B cell (primary cell): ENCODE data around the gene SRXN1. TPM values are rescaled to one million over a fixed set of nuclear protein-coding genes. Genes with fewer than 3 reads are reported as not detected.

Experiments
- ATAC-seq: fragments of 200-7000 bp; cut with Tn5 transposase; one replicate; pipeline ENCODE4 v1.10.0; 2021; ENCODE audit warnings: low read depth, mild to moderate bottlenecking, moderate number of reproducible peaks, moderate library complexity
- CTCF ChIA-PET: fragments of 350-600 bp; sonication (Branson Sonifier 250); formaldehyde crosslinking; loops from one replicate; lab custom pipeline; 2021; ENCODE audit warnings: antibody characterized with exemption, inconsistent platforms; lab: Charles Lee
- POLR2A ChIA-PET: fragments of 350-600 bp; sonication (Branson Sonifier 250); formaldehyde crosslinking; loops from one replicate; lab custom pipeline; 2021; ENCODE audit warnings: antibody characterized with exemption; lab: Charles Lee
- DNase-seq: peaks from one replicate; pipeline ENCODE4 v3.0.0; 2013
- H2AFZ ChIP-seq: 2 replicates; pipeline ENCODE4 v1.6.1; 2012; ENCODE audit warnings: mild to moderate bottlenecking, low read depth, low read length; ENCODE audit not compliant: insufficient read depth, poor library complexity, severe bottlenecking
- H3K27ac ChIP-seq, 2 donors: 1 replicate in 1 of 2; 2 replicates in 1 of 2; pipeline ENCODE4 v1.5.1; 2012 to 2013; ENCODE audit warnings: low read length in 2 of 2, mild to moderate bottlenecking in 2 of 2, moderate library complexity in 1 of 2
- H3K27me3 ChIP-seq, 4 experiments: fragments of 200-600 bp in 1 of 4; sonication (generic) in 1 of 4; replicated peaks in 1 of 4; 1 replicate in 2 of 4; 2 replicates in 2 of 4; pipeline versions ENCODE4 v1.6.1 to v1.7.0; 2013 to 2016; ENCODE audit warnings: low read length in 3 of 4, mild to moderate bottlenecking in 2 of 4, mixed read lengths in 1 of 4, moderate library complexity in 1 of 4; ENCODE audit not compliant: insufficient read depth in 4 of 4, control insufficient read depth in 3 of 4; ENCODE audit errors: control extremely low read depth in 1 of 4
- H3K36me3 ChIP-seq, 2 experiments: replicated peaks in 1 of 2; 1 replicate in 1 of 2; 2 replicates in 1 of 2; pipeline versions ENCODE4 v1.6.1 to v1.7.1; 2013; ENCODE audit warnings: low read length in 1 of 2; ENCODE audit not compliant: insufficient read depth in 2 of 2, control insufficient read depth in 1 of 2; ENCODE audit errors: control extremely low read depth in 1 of 2, extremely low read depth in 1 of 2
- H3K4me1 ChIP-seq, 2 donors: fragments of 200-600 bp in 1 of 2; sonication (generic) in 1 of 2; 1 replicate in 1 of 2; 2 replicates in 1 of 2; pipeline versions ENCODE4 v1.5.1 to v1.6.1; 2013 to 2017; ENCODE audit warnings: low read length in 2 of 2; ENCODE audit not compliant: control insufficient read depth in 2 of 2, insufficient read depth in 2 of 2
- H3K4me2 ChIP-seq: replicated peaks from 2 replicates; pipeline ENCODE3; 2012; ENCODE audit warnings: mild to moderate bottlenecking, low read depth, low read length; ENCODE audit not compliant: poor library complexity, severe bottlenecking
- H3K4me3 ChIP-seq, 5 experiments: fragments of 200-600 bp in 1 of 5; sonication (generic) in 1 of 5; 1 replicate in 3 of 5; 2 replicates in 2 of 5; pipeline versions ENCODE4 v1.5.1 to v1.7.0; 2011 to 2016; ENCODE audit warnings: low read length in 4 of 5, mild to moderate bottlenecking in 4 of 5, low read depth in 2 of 5, control low read depth in 1 of 5, moderate library complexity in 1 of 5; ENCODE audit not compliant: insufficient read depth in 1 of 5; ENCODE audit errors: control extremely low read depth in 1 of 5, extremely low read depth in 1 of 5
- H3K79me2 ChIP-seq: fragments of 200-600 bp; sonication (generic); one replicate; pipeline ENCODE4 v1.6.0; 2016; ENCODE audit warnings: low read length; ENCODE audit not compliant: control insufficient read depth, insufficient read depth
- H3K9ac ChIP-seq: fragments of 200-600 bp; sonication (generic); 2 replicates; pipeline ENCODE4 v1.6.1; 2017; ENCODE audit warnings: mild to moderate bottlenecking, low read length, moderate library complexity
- H3K9me3 ChIP-seq, 3 donors: one replicate each; pipeline versions ENCODE4 v1.6.1 to v1.7.1; 2013; ENCODE audit warnings: low read length in 2 of 3; ENCODE audit not compliant: control insufficient read depth in 2 of 3, insufficient read depth in 1 of 3; ENCODE audit errors: control extremely low read depth in 1 of 3
- H4K20me1 ChIP-seq: 2 replicates; pipeline ENCODE4 v1.6.0; 2012; ENCODE audit warnings: mild to moderate bottlenecking, low read length; ENCODE audit not compliant: insufficient read depth, control insufficient read depth, poor library complexity, severe bottlenecking
- H3K27ac Mint-ChIP-seq: one replicate; pipeline ENCODE4 v1.8.0; 2021; ENCODE audit warnings: mixed read lengths
- H3K27me3 Mint-ChIP-seq: one replicate; pipeline ENCODE4 v1.8.0; 2021; ENCODE audit warnings: mixed read lengths
- H3K4me1 Mint-ChIP-seq: one replicate; pipeline ENCODE4 v1.8.0; 2021; ENCODE audit warnings: mixed read lengths
- H3K4me3 Mint-ChIP-seq: one replicate; pipeline ENCODE4 v1.8.0; 2021; ENCODE audit warnings: mixed read lengths
- H3K9me3 Mint-ChIP-seq: one replicate; pipeline ENCODE4 v1.8.0; 2022; ENCODE audit warnings: mixed read lengths; ENCODE audit not compliant: insufficient read depth
- CTCF ChIP-seq: fragments of 200-600 bp; IDR thresholded peaks from one replicate; pipeline ENCODE4 v1.8.0; 2022; ENCODE audit warnings: antibody characterized with exemption, mild to moderate bottlenecking
- EZH2 ChIP-seq: IDR thresholded peaks from 2 replicates; pipeline ENCODE4 v1.6.1; 2012; ENCODE audit warnings: borderline replicate concordance, low read depth, mild to moderate bottlenecking, moderate library complexity, low read length; ENCODE audit not compliant: insufficient read depth, poor library complexity, severe bottlenecking
- WGBS: methylation state at CpG from one replicate; pipeline ENCODE4 v1.1.5; 2013; ENCODE audit warnings: missing lambda C conversion rate; ENCODE audit not compliant: insufficient coverage; 5-methylcytosine and 5-hydroxymethylcytosine counted together
- intact Hi-C: fragments of 100-400 bp; cut with micrococcal nuclease; formaldehyde crosslinking; loops from one replicate; pipeline ENCODE4 v1.10.0; 2022
- polyA plus RNA-seq: library from polyadenylated mRNA; depleted of rRNA; stranded (reverse); fragments of >200 nt; gene quantifications from 2 replicates; pipeline ENCODE4 v1.2.3, GENCODE V29; 2012
- total RNA-seq, 2 donors: library from RNA; stranded (reverse); fragments of 120-200 nt in 1 of 2; gene quantifications; 1 replicate in 1 of 2; 2 replicates in 1 of 2; pipeline versions ENCODE4 v1.2.3 to v1.2.4, GENCODE V29; 2013 to 2022

Gene SRXN1
- total and polyA plus RNA-seq, 2 donors (not counting 1 experiment from before 2014, with no cell fraction given): 1.3 to 4.5 TPM

- no peaks in the 10 kb centered on the region for H3K79me2 ChIP-seq
- ChIA-PET CTCF (interaction anchor here (0.9 to 1.1 kb wide), 2 partner anchors 10 to 16 kb away, joined by 3 read pairs; no protein-coding TSS in a partner anchor), POLR2A (no interaction called here)
- Mint-ChIP-seq H3K4me3 (no peak overlapping the region), H3K27ac (no peak overlapping the region), H3K9me3 (no peaks in the 10 kb centered on the region), H3K27me3 (peaks cover 65% of the 10 kb centered on the region), H3K4me1 (peaks cover 7% of the 10 kb centered on the region)
- WGBS: 15% methylated on average over 60 of the region's 60 CpGs
- intact Hi-C loops: no loop called here
- no peaks in the 10 kb centered on the region for H3K4me1 ChIP-seq
- TF ChIP-seq CTCF (no peak), EZH2 (no peak)
- ATAC-seq (no peak), DNase-seq (no peak)
- no peak overlapping the region for H3K4me2 ChIP-seq
- H3K27ac ChIP-seq: no peak overlapping the region
- H3K27me3 ChIP-seq: peaks cover 0 to 58% (median 20%) of the 10 kb centered on the region in 4 experiments
- H4K20me1 ChIP-seq: no peaks in the 10 kb centered on the region
- H3K9ac ChIP-seq: no peak overlapping the region
- no peak overlapping the region for H2AFZ ChIP-seq
- no peaks in the 10 kb centered on the region for H3K36me3 ChIP-seq
- H3K4me3 ChIP-seq: no peak overlapping the region
- no peaks in the 10 kb centered on the region for H3K9me3 ChIP-seq
Observed at GRCh38 chr20:664151-664550, 11.2 kb upstream of the SRXN1 start.

GRCh38 chr20:663315-664090 is 10.5 kb upstream of the SRXN1 start:
- peaks cover 7% of the 10 kb centered on the region for H3K4me1 Mint-ChIP-seq
- ATAC-seq (no peak), DNase-seq (no peak)
- no peak overlapping the region for H3K27ac Mint-ChIP-seq
- peaks cover 68% of the 10 kb centered on the region for H3K27me3 Mint-ChIP-seq
- no peaks in the 10 kb centered on the region for H3K9me3 ChIP-seq
- no peak overlapping the region for H3K4me2 ChIP-seq
- no peaks in the 10 kb centered on the region for H3K79me2 ChIP-seq
- H3K4me1 ChIP-seq: no peaks in the 10 kb centered on the region
- 13% methylated on average over 84 of the region's 84 CpGs for WGBS
- H3K4me3 ChIP-seq: no peak overlapping the region
- intact Hi-C loops: no loop called here
- H3K27me3 ChIP-seq: peaks cover 0 to 58% (median 23%) of the 10 kb centered on the region in 4 experiments
- H3K4me3 Mint-ChIP-seq: no peak overlapping the region
- H2AFZ ChIP-seq: no peak overlapping the region
- no peak overlapping the region for H3K9ac ChIP-seq
- H4K20me1 ChIP-seq: no peaks in the 10 kb centered on the region
- H3K9me3 Mint-ChIP-seq: no peaks in the 10 kb centered on the region
- POLR2A ChIA-PET: no interaction called here
- H3K27ac ChIP-seq: no peak overlapping the region
- CTCF ChIA-PET: no interaction called here
- TF ChIP-seq EZH2: no peak
- no peak for TF ChIP-seq CTCF
- H3K36me3 ChIP-seq: no peaks in the 10 kb centered on the region
